ELF-1 (cell line): Measurements from ENCODE around the gene FUT4.
"Not testable (repeated sequence)": the region's sequence is repeated elsewhere in the genome, so short reads cannot be mapped to it uniquely, and the experiment has no call there.

Experiments used
- DNase-seq: peaks from one replicate; pipeline ENCODE4 v3.0.0-alpha.2; 2016; ENCODE audit warnings: low read depth, low spot score

The FUT4 gene, protein sequence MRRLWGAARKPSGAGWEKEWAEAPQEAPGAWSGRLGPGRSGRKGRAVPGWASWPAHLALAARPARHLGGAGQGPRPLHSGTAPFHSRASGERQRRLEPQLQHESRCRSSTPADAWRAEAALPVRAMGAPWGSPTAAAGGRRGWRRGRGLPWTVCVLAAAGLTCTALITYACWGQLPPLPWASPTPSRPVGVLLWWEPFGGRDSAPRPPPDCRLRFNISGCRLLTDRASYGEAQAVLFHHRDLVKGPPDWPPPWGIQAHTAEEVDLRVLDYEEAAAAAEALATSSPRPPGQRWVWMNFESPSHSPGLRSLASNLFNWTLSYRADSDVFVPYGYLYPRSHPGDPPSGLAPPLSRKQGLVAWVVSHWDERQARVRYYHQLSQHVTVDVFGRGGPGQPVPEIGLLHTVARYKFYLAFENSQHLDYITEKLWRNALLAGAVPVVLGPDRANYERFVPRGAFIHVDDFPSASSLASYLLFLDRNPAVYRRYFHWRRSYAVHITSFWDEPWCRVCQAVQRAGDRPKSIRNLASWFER

DNA sequence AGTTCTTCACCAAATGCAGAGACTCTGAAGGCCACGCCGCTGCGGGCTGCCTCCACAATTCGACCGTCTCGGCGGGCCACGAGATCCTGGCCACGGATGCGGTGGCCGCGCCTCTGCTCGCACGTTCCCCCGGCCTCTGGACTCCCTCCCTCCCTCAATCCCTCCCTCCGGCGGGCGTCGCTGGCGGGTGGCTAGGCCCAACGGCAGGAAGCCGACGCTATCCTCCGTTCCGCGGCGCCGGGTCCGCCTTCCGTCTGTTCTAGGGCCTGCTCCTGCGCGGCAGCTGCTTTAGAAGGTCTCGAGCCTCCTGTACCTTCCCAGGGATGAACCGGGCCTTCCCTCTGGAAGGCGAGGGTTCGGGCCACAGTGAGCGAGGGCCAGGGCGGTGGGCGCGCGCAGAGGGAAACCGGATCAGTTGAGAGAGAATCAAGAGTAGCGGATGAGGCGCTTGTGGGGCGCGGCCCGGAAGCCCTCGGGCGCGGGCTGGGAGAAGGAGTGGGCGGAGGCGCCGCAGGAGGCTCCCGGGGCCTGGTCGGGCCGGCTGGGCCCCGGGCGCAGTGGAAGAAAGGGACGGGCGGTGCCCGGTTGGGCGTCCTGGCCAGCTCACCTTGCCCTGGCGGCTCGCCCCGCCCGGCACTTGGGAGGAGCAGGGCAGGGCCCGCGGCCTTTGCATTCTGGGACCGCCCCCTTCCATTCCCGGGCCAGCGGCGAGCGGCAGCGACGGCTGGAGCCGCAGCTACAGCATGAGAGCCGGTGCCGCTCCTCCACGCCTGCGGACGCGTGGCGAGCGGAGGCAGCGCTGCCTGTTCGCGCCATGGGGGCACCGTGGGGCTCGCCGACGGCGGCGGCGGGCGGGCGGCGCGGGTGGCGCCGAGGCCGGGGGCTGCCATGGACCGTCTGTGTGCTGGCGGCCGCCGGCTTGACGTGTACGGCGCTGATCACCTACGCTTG is at the start of gene FUT4:
Gene FUT4, plus strand, starts transcription at position 227 of the 951 bp plus-strand sequence. Its CDS starts 213 bp downstream, at position 440.
- peak; percentile 97 for DNase-seq

DNA sequence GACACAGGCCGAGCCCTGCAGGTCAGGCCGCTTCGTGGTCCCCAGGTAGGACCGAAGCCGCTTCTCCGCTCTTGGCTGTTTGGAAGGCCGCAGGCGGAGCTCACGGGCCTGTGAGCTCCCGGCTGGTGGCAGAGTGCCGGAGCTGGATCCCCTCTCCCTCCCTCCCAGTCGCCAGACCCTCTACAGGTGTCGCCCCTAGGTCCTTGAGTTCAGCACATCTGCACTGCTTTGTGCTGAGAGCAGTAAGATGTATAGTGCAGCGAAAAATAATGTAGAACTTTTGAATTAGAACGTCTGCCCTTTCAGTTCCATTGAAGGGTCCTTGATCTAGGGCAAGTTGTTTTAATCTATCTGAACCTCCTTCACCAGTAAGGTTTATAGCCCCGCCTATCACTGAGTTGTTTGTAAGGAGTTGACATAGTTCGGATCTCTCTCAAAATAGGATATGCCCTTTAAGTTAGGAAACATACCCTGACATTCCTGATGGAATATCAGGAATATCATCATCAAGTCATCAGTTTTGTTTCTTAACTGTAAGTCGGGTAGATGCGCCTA is 49.5 kb upstream of the FUT4 start:
- no peak for DNase-seq

GRCh38 chr11:94500181-94500580 is 43.5 kb upstream of the FUT4 start:
- no peak for DNase-seq

GRCh38 chr11:94501522-94501921 is 42.2 kb upstream of the FUT4 start:
- DNase-seq: no peak

GRCh38 chr11:94504689-94505293 is 38.9 kb upstream of the FUT4 start:
- no peak for DNase-seq

DNA sequence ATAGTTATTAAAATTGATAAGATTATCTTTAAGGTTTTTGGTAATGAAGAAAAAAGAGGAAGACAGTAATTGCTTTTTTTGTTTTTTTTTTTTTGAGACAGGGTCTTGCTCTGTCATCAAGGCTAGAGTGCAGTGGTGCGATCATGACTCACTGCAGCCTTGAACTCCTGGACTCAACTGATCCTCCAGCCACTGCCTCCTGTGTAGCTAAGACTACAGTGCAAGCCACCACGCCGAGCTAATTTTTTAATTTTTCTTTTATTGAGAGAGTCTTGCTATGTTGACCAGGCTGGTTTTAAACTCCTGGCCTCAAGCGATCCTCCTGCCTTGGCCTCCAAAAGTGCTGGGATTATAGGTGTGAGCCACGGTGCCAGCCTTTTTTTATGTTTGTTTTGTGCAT is 37.2 kb upstream of the FUT4 start:
- DNase-seq: not testable (repeated sequence)

DNA sequence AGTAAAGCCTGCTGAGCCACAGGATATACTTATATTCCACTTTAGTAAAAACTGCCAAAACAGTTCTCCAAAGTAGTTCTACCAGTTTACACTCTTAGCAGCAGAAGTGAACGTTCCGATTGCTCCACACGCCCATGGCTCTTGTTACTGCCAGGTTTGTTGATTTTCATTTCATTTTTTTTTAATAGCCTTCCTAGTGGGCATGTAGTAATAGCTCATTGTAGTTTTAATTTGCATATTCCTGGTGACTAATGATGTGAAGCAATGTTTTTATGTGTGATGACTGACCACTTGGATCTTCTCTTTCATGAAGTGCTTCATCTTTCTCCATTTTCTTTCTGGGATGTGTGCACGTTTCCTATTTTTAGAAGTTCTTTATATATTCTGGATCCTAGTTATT is 36.2 kb upstream of the FUT4 start:
- no peak for DNase-seq

DNA sequence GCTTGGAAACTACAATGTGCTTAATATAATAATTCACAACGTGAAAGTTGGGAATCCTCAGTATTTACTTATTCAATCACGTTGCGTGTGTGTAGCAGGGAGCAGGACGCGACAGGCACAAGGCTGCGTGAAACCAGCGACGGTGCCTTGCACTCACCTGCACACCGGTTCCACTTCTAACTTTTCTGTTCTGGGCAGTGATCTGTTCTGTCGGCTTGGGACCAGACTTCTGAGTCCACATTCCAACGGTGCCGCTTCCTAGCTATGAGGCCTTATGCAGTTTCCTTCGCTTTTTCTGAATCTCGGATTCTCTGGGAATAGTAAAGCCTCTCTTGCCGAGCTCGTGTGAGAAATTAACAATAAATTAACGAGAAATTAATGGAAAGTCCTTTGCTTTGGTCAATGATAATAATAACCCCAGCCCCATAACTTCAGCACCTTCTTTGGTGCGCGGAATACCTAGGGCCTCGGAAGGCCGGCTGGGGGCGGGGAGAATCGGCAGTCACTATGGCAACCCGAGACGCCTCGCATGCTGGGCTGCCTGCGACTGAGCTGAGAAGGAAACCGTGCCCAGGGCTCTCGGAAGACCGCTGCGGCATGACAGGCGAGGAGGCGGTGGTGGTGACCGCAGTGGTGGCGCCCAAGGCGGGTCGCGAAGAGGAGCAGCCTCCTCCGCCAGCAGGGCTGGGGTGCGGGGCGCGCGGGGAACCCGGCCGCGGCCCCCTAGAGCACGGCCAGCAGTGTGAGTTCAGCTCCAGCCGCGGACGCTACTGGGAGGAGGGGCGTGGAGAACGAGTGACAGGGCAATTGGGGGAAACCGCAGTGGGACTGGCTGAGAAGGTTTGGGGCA is 31.6 kb upstream of the FUT4 start, which contains the start of gene C11orf97:
Gene C11orf97, plus strand, starts transcription at position 530 of the 850 bp plus-strand sequence. Its CDS starts 68 bp downstream, at position 598.
- peak; percentile 94 for DNase-seq

DNA sequence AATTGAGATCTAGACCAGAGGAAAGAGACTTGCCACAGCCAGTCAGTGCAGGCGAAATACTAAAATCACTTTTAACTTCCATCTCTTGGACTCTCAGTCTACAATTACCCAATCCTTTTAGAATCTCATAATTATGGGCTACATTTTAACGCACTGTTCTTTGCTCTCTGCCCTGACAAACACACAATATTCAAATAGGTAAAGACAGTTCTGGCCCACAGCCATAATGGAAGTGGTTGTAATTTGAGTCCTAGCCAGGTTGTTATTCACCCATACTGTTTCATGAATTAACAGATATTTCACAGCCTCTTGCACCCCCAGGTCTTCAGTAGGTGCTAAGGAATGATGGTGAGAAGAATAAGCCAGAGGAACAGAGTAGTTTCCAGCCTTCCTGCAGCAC is 30.6 kb upstream of the FUT4 start:
- no peak for DNase-seq

- no peak for DNase-seq
Measured at GRCh38 chr11:94515398-94515797, 28.3 kb upstream of the FUT4 start.

DNA sequence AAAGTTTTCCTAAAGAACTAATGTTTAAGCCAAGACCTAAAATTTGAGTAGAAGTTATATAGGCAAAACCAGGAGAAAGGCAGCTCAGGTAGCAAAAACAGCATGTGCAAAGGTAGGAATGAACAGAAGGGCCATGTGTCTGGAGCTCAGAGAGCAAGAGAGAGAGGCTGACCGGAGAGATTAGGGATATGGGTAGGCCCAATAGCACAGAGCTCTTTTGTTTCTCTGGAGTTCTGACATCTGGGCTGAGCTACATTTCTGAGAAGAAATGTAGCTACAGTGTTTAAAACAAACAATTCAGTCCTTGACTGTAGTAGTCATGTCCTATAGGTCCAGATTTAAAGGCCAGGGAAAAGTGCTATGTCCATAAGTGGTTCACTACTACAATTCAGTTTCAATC is 27.0 kb upstream of the FUT4 start:
- no peak for DNase-seq

- no peak for DNase-seq
Measured at GRCh38 chr11:94518300-94518699, 25.4 kb upstream of the FUT4 start.

GRCh38 chr11:94519478-94520084 is 24.1 kb upstream of the FUT4 start:
- no peak for DNase-seq

DNA sequence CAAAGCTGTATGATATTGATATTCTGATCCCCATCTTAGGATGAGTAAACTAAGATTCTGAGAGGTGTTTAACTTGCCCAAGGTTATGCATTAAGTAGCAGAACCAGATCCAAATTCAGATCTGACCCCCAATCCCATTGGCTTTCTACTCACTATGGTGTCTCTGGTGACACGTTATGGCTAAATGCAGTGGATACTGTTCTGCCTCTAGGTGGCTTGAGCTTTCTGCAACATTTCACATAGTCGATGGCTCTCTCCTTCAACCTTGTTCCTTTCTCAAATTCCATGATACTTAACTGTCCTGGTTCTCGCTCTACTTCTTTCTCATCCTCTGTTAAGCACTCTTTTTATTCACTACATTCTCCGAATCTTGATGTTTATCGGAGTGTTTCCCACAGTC is 22.0 kb upstream of the FUT4 start:
- no peak for DNase-seq

DNA sequence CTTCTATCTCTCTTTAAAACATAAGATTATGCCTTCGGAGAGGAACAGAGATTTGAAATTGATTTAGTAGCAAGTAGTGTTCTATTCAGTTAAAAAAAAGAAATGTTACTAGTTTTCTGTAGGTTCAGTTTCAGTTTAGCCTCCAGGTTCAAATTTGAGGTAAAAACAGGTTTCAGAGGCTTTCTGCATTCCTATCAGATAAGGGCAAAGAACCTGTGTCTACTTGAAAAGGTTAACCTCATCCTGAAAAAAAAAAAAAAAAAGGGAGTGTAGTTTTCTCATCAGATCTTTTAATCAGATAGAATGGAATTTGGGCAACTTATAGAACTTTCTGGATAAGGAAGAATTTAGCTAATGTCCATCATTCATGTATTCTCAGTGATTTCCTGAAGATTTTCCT is 19.4 kb upstream of the FUT4 start:
- DNase-seq: no peak

GRCh38 chr11:94525546-94526324 is 18.0 kb upstream of the FUT4 start:
- DNase-seq: no peak

DNA sequence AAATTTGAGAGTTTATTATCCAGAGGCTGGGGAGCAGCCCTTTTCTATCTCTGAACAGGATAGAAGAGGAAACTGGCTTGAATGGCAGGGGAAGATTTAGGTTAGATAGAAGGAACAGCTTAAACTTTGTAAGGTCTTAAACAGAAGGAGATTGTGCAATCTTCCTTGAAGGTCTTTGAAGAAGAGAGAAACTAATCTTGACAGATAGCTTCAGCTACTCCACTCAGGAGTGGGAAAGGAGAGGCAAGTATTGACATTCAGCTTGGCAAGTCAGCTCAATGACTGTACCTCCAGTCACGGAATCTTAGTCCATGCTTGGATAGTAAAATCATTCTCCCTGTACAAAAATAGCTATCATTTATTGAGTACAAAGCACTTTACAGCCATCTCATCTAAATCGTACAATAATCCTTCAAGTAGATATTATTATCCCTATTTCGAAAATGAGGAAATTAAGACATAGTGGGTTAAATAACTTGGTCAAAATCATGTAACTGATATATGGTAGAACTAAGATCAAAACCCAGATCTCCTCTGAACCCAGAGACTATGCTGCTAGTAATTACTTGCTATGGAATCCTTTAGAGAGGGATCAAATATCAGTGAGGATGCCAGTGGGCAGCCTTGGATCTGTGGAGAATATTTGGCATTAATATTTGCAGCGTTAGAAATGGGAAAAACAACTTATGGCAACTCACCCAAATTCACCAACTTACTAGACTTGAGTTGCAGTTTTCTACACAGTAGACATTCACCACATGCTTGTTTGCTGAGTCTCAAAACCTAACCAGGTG is 16.9 kb upstream of the FUT4 start:
- DNase-seq: no peak

- DNase-seq: no peak
Measured at GRCh38 chr11:94528551-94528950, 15.2 kb upstream of the FUT4 start.
